Measurements from ENCODE around the gene MAML2. TPM values are rescaled to one million over a fixed set of nuclear protein-coding genes. Genes with fewer than 3 reads are reported as not detected.

MAML2 gene
- total and polyA plus RNA-seq, 2 of the 13 experiments (the other 11 are each of a cell fraction or from before 2014, with no cell fraction given), result 2.3 to 25.9 TPM

DNA sequence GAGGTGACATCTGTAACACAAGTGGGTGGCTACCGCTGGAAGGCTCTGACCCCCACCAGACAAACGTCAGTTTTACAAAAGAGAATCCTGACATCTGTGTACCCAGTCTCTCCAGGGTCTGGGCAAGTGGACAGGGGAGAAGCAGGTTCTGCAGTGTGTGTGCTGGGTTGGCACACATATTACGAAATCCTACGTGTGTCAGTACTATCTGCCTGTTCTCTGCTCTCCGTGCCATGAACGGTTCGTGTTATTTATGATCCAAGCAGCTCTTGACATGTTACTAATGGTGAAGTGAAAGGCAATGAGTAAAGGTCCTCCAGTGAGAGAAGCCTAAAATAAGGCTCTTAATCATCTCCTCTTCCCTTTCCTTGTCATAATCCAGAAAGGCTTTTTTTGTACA, 217.6 kb downstream of the MAML2 start:
- peak; percentile 78 for ATAC-seq
- Histone ChIP-seq H2AFZ (ENCODE audit: low read length) (no peak overlapping the region), H3K36me3 (replicated peaks in 1 of 2; ENCODE audit: control insufficient read depth in 1 of 2, insufficient read depth in 2 of 2, low read length in 2 of 2) (peaks cover 4 to 7% of the 10 kb centered on the region in 2 experiments; a peak in 2 of 5 replicates), H3K27ac (ENCODE audit: extremely low read length, insufficient read depth, low read length) (peak overlapping the region; percentile 25), H3K4me1 (ENCODE audit: insufficient read depth, low read length) (peaks cover 32% of the 10 kb centered on the region), H3K27me3 (ENCODE audit: control insufficient read depth in 1 of 2, insufficient read depth in 2 of 2, low read length in 2 of 2) (no peaks in the 10 kb centered on the region), H3K9me3 (ENCODE audit: low read length) (no peaks in the 10 kb centered on the region), H3K4me3 (replicated peaks in 1 of 3; ENCODE audit: insufficient read depth in 1 of 3, low read depth in 2 of 3, low read length in 3 of 3) (no peak overlapping the region), H3K9ac (ENCODE audit: insufficient read depth, low read depth, low read length) (peak overlapping the region; percentile 20; the same call in 1 of the 2 replicates), H3K4me2 (ENCODE audit: low read depth, low read length) (peak overlapping the region; percentile 23), H3K79me2 (ENCODE audit: insufficient read depth, low read length) (no peaks in the 10 kb centered on the region), H4K20me1 (ENCODE audit: insufficient read depth, low read length) (no peaks in the 10 kb centered on the region)
- no TSS peak for BruUV-seq (replicated peaks)
- WGBS (ENCODE audit: low lambda C conversion rate), result 49% methylated on average over 5 of the region's 7 CpGs
- in situ Hi-C loops (cut with HindIII; ENCODE audit: extremely low pct_ligation_motif_present, low pct_unique_long_range_greater_than_20kb) (no loop called here), intact Hi-C loops (cut with micrococcal nuclease; ENCODE audit: unreplicated experiment) (no loop called here)
- DNase-seq (ENCODE audit: low spot score), result peak; percentile 33
- CTCF ChIA-PET (ENCODE audit: low intra/inter-chr PET ratio, low total read pairs), result no interaction called here
- no peak for FAIRE-seq
- POLR2A ChIA-PET, result interaction anchor here (1.0 kb wide), 1 partner anchor 18 kb away, joined by 3 read pairs; no protein-coding TSS in a partner anchor
- TF ChIP-seq, protein P1, sequence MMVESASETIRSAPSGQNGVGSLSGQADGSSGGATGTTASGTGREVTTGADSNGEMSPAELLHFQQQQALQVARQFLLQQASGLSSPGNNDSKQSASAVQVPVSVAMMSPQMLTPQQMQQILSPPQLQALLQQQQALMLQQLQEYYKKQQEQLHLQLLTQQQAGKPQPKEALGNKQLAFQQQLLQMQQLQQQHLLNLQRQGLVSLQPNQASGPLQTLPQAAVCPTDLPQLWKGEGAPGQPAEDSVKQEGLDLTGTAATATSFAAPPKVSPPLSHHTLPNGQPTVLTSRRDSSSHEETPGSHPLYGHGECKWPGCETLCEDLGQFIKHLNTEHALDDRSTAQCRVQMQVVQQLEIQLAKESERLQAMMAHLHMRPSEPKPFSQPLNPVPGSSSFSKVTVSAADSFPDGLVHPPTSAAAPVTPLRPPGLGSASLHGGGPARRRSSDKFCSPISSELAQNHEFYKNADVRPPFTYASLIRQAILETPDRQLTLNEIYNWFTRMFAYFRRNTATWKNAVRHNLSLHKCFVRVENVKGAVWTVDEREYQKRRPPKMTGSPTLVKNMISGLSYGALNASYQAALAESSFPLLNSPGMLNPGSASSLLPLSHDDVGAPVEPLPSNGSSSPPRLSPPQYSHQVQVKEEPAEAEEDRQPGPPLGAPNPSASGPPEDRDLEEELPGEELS (CRISPR knock-in tag; IDR thresholded peaks at IDR 0.05), result no peak
- TF ChIP-seq CEBPG (CRISPR knock-in tag; IDR thresholded peaks at IDR 0.05) (peak; percentile 71), RFX5 (IDR thresholded peaks at IDR 0.05; ENCODE audit: low read depth, low read length) (no peak), BORCS8-MEF2B (CRISPR knock-in tag; IDR thresholded peaks at IDR 0.05) (no peak), KMT2A (CRISPR knock-in tag; IDR thresholded peaks at IDR 0.05) (no peak), ZNF292 (CRISPR knock-in tag; IDR thresholded peaks at IDR 0.05; ENCODE audit: borderline replicate concordance, low read depth) (no peak), GATAD2A (CRISPR knock-in tag; IDR thresholded peaks at IDR 0.05) (peak; percentile 38; the same call in 1 of the 2 replicates), ZNF772 (CRISPR knock-in tag; IDR thresholded peaks at IDR 0.05) (no peak), KLF9 (CRISPR knock-in tag; IDR thresholded peaks at IDR 0.05; ENCODE audit: low read depth) (no peak), ZNF569 (CRISPR knock-in tag; IDR thresholded peaks at IDR 0.05; ENCODE audit: borderline replicate concordance) (no peak)
- TF ChIP-seq, protein P2, sequence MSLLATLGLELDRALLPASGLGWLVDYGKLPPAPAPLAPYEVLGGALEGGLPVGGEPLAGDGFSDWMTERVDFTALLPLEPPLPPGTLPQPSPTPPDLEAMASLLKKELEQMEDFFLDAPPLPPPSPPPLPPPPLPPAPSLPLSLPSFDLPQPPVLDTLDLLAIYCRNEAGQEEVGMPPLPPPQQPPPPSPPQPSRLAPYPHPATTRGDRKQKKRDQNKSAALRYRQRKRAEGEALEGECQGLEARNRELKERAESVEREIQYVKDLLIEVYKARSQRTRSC (CRISPR knock-in tag; IDR thresholded peaks at IDR 0.05; ENCODE audit: low read depth), result no peak
- TF ChIP-seq, protein P3, sequence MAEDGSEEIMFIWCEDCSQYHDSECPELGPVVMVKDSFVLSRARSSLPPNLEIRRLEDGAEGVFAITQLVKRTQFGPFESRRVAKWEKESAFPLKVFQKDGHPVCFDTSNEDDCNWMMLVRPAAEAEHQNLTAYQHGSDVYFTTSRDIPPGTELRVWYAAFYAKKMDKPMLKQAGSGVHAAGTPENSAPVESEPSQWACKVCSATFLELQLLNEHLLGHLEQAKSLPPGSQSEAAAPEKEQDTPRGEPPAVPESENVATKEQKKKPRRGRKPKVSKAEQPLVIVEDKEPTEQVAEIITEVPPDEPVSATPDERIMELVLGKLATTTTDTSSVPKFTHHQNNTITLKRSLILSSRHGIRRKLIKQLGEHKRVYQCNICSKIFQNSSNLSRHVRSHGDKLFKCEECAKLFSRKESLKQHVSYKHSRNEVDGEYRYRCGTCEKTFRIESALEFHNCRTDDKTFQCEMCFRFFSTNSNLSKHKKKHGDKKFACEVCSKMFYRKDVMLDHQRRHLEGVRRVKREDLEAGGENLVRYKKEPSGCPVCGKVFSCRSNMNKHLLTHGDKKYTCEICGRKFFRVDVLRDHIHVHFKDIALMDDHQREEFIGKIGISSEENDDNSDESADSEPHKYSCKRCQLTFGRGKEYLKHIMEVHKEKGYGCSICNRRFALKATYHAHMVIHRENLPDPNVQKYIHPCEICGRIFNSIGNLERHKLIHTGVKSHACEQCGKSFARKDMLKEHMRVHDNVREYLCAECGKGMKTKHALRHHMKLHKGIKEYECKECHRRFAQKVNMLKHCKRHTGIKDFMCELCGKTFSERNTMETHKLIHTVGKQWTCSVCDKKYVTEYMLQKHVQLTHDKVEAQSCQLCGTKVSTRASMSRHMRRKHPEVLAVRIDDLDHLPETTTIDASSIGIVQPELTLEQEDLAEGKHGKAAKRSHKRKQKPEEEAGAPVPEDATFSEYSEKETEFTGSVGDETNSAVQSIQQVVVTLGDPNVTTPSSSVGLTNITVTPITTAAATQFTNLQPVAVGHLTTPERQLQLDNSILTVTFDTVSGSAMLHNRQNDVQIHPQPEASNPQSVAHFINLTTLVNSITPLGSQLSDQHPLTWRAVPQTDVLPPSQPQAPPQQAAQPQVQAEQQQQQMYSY (CRISPR knock-in tag; IDR thresholded peaks at IDR 0.05), result no peak
- TF ChIP-seq, protein P4, sequence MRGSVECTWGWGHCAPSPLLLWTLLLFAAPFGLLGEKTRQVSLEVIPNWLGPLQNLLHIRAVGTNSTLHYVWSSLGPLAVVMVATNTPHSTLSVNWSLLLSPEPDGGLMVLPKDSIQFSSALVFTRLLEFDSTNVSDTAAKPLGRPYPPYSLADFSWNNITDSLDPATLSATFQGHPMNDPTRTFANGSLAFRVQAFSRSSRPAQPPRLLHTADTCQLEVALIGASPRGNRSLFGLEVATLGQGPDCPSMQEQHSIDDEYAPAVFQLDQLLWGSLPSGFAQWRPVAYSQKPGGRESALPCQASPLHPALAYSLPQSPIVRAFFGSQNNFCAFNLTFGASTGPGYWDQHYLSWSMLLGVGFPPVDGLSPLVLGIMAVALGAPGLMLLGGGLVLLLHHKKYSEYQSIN (CRISPR knock-in tag; IDR thresholded peaks at IDR 0.05; ENCODE audit: borderline replicate concordance), result no peak
- TF ChIP-seq, protein P5, sequence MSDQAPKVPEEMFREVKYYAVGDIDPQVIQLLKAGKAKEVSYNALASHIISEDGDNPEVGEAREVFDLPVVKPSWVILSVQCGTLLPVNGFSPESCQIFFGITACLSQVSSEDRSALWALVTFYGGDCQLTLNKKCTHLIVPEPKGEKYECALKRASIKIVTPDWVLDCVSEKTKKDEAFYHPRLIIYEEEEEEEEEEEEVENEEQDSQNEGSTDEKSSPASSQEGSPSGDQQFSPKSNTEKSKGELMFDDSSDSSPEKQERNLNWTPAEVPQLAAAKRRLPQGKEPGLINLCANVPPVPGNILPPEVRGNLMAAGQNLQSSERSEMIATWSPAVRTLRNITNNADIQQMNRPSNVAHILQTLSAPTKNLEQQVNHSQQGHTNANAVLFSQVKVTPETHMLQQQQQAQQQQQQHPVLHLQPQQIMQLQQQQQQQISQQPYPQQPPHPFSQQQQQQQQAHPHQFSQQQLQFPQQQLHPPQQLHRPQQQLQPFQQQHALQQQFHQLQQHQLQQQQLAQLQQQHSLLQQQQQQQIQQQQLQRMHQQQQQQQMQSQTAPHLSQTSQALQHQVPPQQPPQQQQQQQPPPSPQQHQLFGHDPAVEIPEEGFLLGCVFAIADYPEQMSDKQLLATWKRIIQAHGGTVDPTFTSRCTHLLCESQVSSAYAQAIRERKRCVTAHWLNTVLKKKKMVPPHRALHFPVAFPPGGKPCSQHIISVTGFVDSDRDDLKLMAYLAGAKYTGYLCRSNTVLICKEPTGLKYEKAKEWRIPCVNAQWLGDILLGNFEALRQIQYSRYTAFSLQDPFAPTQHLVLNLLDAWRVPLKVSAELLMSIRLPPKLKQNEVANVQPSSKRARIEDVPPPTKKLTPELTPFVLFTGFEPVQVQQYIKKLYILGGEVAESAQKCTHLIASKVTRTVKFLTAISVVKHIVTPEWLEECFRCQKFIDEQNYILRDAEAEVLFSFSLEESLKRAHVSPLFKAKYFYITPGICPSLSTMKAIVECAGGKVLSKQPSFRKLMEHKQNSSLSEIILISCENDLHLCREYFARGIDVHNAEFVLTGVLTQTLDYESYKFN (CRISPR knock-in tag; conservative IDR thresholded peaks at IDR 0.05), result no peak
